Keratinocyte (primary cell): ENCODE results near the gene CWF19L1.

Experiments used
- CTCF ChIP-seq, 3 experiments: IDR thresholded peaks in 1 of 3; conservative IDR thresholded peaks in 1 of 3; optimal IDR thresholded peaks in 1 of 3; 2 replicates in 2 of 3; 3 replicates in 1 of 3; pipeline versions ENCODE3 to v1.5.1; 2011; ENCODE audit warnings: low read length in 3 of 3, mild to moderate bottlenecking in 3 of 3, moderate library complexity in 2 of 3, control low read depth in 1 of 3, inconsistent platforms in 1 of 3; ENCODE audit not compliant: insufficient read depth in 2 of 3; ENCODE audit errors: extremely low read depth in 1 of 3
- EZH2 ChIP-seq: IDR thresholded peaks from one replicate; pipeline ENCODE4 v1.6.1; 2012; ENCODE audit warnings: inconsistent platforms, mild to moderate bottlenecking, low read length, moderate library complexity

GRCh38 chr10:100254191-100254590 is 13.2 kb downstream of the CWF19L1 start:
- TF ChIP-seq CTCF (optimal IDR thresholded peaks at IDR 0.05 in 1 of 3, IDR thresholded peaks at IDR 0.05 in 1 of 3, conservative IDR thresholded peaks at IDR 0.05 in 1 of 3; ENCODE audit: extremely low read depth in 1 of 3, insufficient read depth in 2 of 3, low read length in 3 of 3) (no peak), EZH2 (no peak)
